Tibial artery (tissue), 4 donors: ENCODE measurements around the gene PRKAR1B.
A peak's percentile ranks its signal among the peaks of the same experiment; 100 is the strongest.
"Not testable (repeated sequence)": the region's sequence is repeated elsewhere in the genome, so short reads cannot be mapped to it uniquely, and the experiment has no call there.

Experiments used
- DNase-seq, 2 donors: peaks; one replicate each; pipeline ENCODE4 v3.0.0-alpha.2; 2019
- H3K27ac ChIP-seq, 2 donors: fragments of 200-600 bp; sonication (generic) in 1 of 2; 1 replicate in 1 of 2; 2 replicates in 1 of 2; pipeline ENCODE4 v1.5.1; 2018 to 2019; ENCODE audit warnings: mild to moderate bottlenecking in 1 of 2
- H3K27me3 ChIP-seq, 2 donors: fragments of 200-600 bp; sonication (generic) in 1 of 2; one replicate each; pipeline versions ENCODE4 v1.5.1 to v1.6.0; 2016 to 2019
- H3K36me3 ChIP-seq, 3 donors: fragments of 200-600 bp; sonication (generic) in 2 of 3; one replicate each; pipeline ENCODE4 v1.5.1; 2016 to 2019; ENCODE audit warnings: mild to moderate bottlenecking in 2 of 3
- H3K4me1 ChIP-seq, 4 donors: fragments of 200-600 bp; sonication (generic) in 2 of 4; 1 replicate in 3 of 4; 2 replicates in 1 of 4; pipeline ENCODE4 v1.5.1; 2016 to 2019
- H3K4me3 ChIP-seq, 2 donors: fragments of 200-600 bp; sonication (generic) in 1 of 2; 1 replicate in 1 of 2; 2 replicates in 1 of 2; pipeline ENCODE4 v1.5.1; 2018 to 2019; ENCODE audit warnings: mild to moderate bottlenecking in 2 of 2
- H3K9me3 ChIP-seq, 3 donors: fragments of 200-600 bp; sonication (generic) in 1 of 3; one replicate each; pipeline ENCODE4 v1.5.1; 2016 to 2019
- intact Hi-C: fragments of 100-400 bp; cut with DNase I; formaldehyde crosslinking; loops from one replicate; pipeline ENCODE4 v1.15.0; 2023; ENCODE audit warnings: low total_unique reads
- TF ChIP-seq, protein P1 (sequence below), 2 experiments: fragments of 200-600 bp in 1 of 2; fragments of 450-650 bp in 1 of 2; IDR thresholded peaks; one replicate each; pipeline ENCODE4 v1.5.1; 2017 to 2019; ENCODE audit warnings: antibody characterized with exemption in 2 of 2, mild to moderate bottlenecking in 1 of 2, moderate library complexity in 1 of 2

The PRKAR1B gene

GRCh38 chr7:618539-619367 lies 108.3 kb downstream of the PRKAR1B start:
- Histone ChIP-seq H3K4me1 (no peaks in the 10 kb centered on the region), H3K36me3 (no peaks in the 10 kb centered on the region), H3K27me3 (no peaks in the 10 kb centered on the region), H3K9me3 (peaks cover 3 to 17% (median 11%) of the 10 kb centered on the region in 3 donors), H3K4me3 (no peak overlapping the region), H3K27ac (no peak overlapping the region)
- intact Hi-C loops = no loop called here
- TF ChIP-seq, protein P1, sequence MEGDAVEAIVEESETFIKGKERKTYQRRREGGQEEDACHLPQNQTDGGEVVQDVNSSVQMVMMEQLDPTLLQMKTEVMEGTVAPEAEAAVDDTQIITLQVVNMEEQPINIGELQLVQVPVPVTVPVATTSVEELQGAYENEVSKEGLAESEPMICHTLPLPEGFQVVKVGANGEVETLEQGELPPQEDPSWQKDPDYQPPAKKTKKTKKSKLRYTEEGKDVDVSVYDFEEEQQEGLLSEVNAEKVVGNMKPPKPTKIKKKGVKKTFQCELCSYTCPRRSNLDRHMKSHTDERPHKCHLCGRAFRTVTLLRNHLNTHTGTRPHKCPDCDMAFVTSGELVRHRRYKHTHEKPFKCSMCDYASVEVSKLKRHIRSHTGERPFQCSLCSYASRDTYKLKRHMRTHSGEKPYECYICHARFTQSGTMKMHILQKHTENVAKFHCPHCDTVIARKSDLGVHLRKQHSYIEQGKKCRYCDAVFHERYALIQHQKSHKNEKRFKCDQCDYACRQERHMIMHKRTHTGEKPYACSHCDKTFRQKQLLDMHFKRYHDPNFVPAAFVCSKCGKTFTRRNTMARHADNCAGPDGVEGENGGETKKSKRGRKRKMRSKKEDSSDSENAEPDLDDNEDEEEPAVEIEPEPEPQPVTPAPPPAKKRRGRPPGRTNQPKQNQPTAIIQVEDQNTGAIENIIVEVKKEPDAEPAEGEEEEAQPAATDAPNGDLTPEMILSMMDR (IDR thresholded peaks at IDR 0.05) = no peak
- DNase-seq = no peak

- Histone ChIP-seq H3K4me1 (no peaks in the 10 kb centered on the region), H3K27ac (no peak overlapping the region), H3K36me3 (no peaks in the 10 kb centered on the region), H3K27me3 (no peaks in the 10 kb centered on the region), H3K4me3 (no peak overlapping the region), H3K9me3 (peaks cover 3 to 17% (median 11%) of the 10 kb centered on the region in 3 donors)
- DNase-seq = no peak
- intact Hi-C loops = no loop called here
- TF ChIP-seq, protein P1 (IDR thresholded peaks at IDR 0.05) = no peak
These were observed 109.2 kb downstream of the PRKAR1B start for GRCh38 chr7:617614-618538.

GRCh38 chr7:613442-614140 lies 113.5 kb downstream of the PRKAR1B start:
- H3K9me3 ChIP-seq = no peaks in the 10 kb centered on the region
- no peak overlapping the region for H3K27ac ChIP-seq
- DNase-seq = no peak
- intact Hi-C loops = no loop called here
- H3K4me3 ChIP-seq = no peak overlapping the region
- H3K27me3 ChIP-seq = no peaks in the 10 kb centered on the region
- no peaks in the 10 kb centered on the region for H3K36me3 ChIP-seq
- TF ChIP-seq, protein P1 (IDR thresholded peaks at IDR 0.05) = no peak
- peaks cover 0 to 26% (median 15%) of the 10 kb centered on the region in 4 donors for H3K4me1 ChIP-seq

DNA sequence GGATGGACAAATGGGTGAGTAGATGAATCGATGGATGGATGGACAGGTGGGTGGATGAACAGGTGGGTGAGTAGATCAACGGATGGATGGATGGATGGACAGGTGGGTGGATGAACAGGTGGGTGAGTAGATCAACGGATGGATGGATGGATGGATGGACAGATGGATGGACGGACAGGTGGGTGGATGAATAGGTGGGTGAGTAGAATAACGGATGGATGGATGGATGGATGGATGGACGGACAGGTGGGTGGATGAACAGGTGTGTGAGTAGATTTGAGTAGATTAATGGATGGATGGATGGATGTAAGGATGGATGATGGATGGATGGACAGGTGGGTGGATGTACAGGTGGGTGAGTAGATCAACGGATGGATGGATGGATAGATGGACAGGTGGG lies 115.2 kb downstream of the PRKAR1B start:
- H3K27ac ChIP-seq, H3K36me3 ChIP-seq, H3K27me3 ChIP-seq, intact Hi-C loops, H3K4me3 ChIP-seq, DNase-seq, H3K9me3 ChIP-seq: not testable (repeated sequence)
- peaks cover 0 to 36% (median 21%) of the 10 kb centered on the region in 4 donors for H3K4me1 ChIP-seq

DNA sequence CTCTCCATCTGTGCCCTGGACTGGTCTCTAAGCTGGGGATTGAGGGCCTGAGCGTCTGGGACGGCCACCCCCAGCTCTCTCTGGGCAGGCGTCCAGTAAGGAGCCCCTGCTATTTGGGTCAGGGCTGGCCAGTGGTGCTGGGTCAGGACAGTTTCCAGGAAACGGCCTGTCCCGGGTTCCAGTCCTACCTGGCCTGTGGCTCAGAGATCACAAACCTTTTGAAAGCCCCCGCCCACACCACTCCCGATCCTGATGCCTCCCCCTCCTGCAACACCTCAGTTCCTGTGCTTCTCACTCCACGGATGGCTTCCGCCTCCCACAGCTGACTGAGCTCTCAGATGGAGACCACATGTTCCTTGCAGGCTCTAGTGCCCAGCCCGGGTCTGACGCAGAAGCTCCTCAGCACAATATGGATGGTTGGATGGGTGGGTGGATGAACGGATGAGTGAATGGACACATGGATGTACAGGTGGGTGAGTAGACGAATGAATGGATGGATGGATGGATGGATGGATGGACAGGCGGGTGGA lies 115.7 kb downstream of the PRKAR1B start:
- no peaks in the 10 kb centered on the region for H3K27me3 ChIP-seq
- intact Hi-C loops = no loop called here
- no peaks in the 10 kb centered on the region for H3K9me3 ChIP-seq
- no peak for DNase-seq
- H3K4me1 ChIP-seq = peaks cover 0 to 36% (median 21%) of the 10 kb centered on the region in 4 donors
- TF ChIP-seq, protein P1 (IDR thresholded peaks at IDR 0.05) = no peak
- H3K27ac ChIP-seq = peak overlapping the region; percentile 57 to 73
- H3K4me3 ChIP-seq = no peak overlapping the region
- no peaks in the 10 kb centered on the region for H3K36me3 ChIP-seq
